Measurements from ENCODE around the gene LZTS2.

Gene LZTS2

GRCh38 chr10:100979791-100980272, 19.8 kb upstream of the LZTS2 start:
- no peaks in the 10 kb centered on the region for H3F3A ChIP-seq (ENCODE audit: insufficient read depth, low read length)
- no peak overlapping the region for H3K4me2 ChIP-seq (ENCODE audit: low read length)
- no peak overlapping the region for H3K27ac ChIP-seq (ENCODE audit: low read depth, low read length, poor library complexity, severe bottlenecking)
- no peak for TF ChIP-seq CTCF (IDR thresholded peaks at IDR 0.05; ENCODE audit: low read length)
- TF ChIP-seq EZH2 (IDR thresholded peaks at IDR 0.05; ENCODE audit: borderline replicate concordance, low read length) = no peak
- no peak overlapping the region for H2AFZ ChIP-seq (ENCODE audit: low read length)
- no peaks in the 10 kb centered on the region for H4K20me1 ChIP-seq (ENCODE audit: insufficient read depth, low read length)
- H3K79me2 ChIP-seq (ENCODE audit: insufficient read depth, low read length) = no peaks in the 10 kb centered on the region
- no peak overlapping the region for H3K4me3 ChIP-seq (ENCODE audit: low read depth, low read length, poor library complexity, severe bottlenecking)
- H3K9me3 ChIP-seq (ENCODE audit: low read length) = no peaks in the 10 kb centered on the region
- H3K36me3 ChIP-seq (ENCODE audit: insufficient read depth, low read length) = no peaks in the 10 kb centered on the region
- H3K9ac ChIP-seq (ENCODE audit: low read length) = no peak overlapping the region
- no peaks in the 10 kb centered on the region for H3K27me3 ChIP-seq (ENCODE audit: insufficient read depth, low read length)
- H3K4me1 ChIP-seq (ENCODE audit: insufficient read depth, low read length, severe bottlenecking) = no peaks in the 10 kb centered on the region
- no peaks in the 10 kb centered on the region for H3K9me2 ChIP-seq (ENCODE audit: low read depth, low read length)

DNA sequence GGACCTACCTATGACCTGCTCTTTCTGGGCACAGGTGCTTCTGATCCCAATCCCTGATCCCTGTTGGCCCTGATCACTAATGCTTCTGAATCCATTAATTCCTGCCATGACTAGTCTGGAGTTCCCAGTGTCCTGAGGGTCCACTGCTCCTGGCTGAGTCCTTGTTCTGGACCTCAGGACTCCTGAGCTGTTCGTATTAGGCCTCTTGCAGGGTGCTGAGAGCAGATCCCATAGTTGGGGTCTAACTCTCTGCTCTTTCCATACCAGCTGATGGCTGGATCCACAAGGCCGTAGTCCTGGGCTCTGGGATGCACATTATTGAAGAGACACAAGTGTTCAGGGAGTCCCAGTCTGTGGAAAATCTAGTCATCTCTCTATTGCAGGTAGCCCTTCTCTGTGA, 19.3 kb upstream of the LZTS2 start:
- Histone ChIP-seq H3K27ac (ENCODE audit: low read depth, low read length, poor library complexity, severe bottlenecking) (no peak overlapping the region), H3K27me3 (ENCODE audit: insufficient read depth, low read length) (no peaks in the 10 kb centered on the region), H2AFZ (ENCODE audit: low read length) (no peak overlapping the region), H3K4me2 (ENCODE audit: low read length) (no peak overlapping the region), H3K79me2 (ENCODE audit: insufficient read depth, low read length) (no peaks in the 10 kb centered on the region), H3K9me2 (ENCODE audit: low read depth, low read length) (no peaks in the 10 kb centered on the region), H3K4me3 (ENCODE audit: low read depth, low read length, poor library complexity, severe bottlenecking) (no peak overlapping the region), H3K9ac (ENCODE audit: low read length) (no peak overlapping the region), H3K9me3 (ENCODE audit: low read length) (no peaks in the 10 kb centered on the region), H3K36me3 (ENCODE audit: insufficient read depth, low read length) (no peaks in the 10 kb centered on the region), H3F3A (ENCODE audit: insufficient read depth, low read length) (no peaks in the 10 kb centered on the region), H4K20me1 (ENCODE audit: insufficient read depth, low read length) (no peaks in the 10 kb centered on the region), H3K4me1 (ENCODE audit: insufficient read depth, low read length, severe bottlenecking) (no peaks in the 10 kb centered on the region)
- TF ChIP-seq EZH2 (IDR thresholded peaks at IDR 0.05; ENCODE audit: borderline replicate concordance, low read length) = no peak
- no peak for TF ChIP-seq CTCF (IDR thresholded peaks at IDR 0.05; ENCODE audit: low read length)

- H3K27me3 ChIP-seq (ENCODE audit: insufficient read depth, low read length) = no peaks in the 10 kb centered on the region
- no peak overlapping the region for H2AFZ ChIP-seq (ENCODE audit: low read length)
- H3K9me3 ChIP-seq (ENCODE audit: low read length) = no peaks in the 10 kb centered on the region
- no peaks in the 10 kb centered on the region for H4K20me1 ChIP-seq (ENCODE audit: insufficient read depth, low read length)
- H3F3A ChIP-seq (ENCODE audit: insufficient read depth, low read length) = no peaks in the 10 kb centered on the region
- H3K27ac ChIP-seq (ENCODE audit: low read depth, low read length, poor library complexity, severe bottlenecking) = no peak overlapping the region
- no peak overlapping the region for H3K9ac ChIP-seq (ENCODE audit: low read length)
- no peaks in the 10 kb centered on the region for H3K79me2 ChIP-seq (ENCODE audit: insufficient read depth, low read length)
- H3K9me2 ChIP-seq (ENCODE audit: low read depth, low read length) = no peaks in the 10 kb centered on the region
- no peaks in the 10 kb centered on the region for H3K36me3 ChIP-seq (ENCODE audit: insufficient read depth, low read length)
- H3K4me3 ChIP-seq (ENCODE audit: low read depth, low read length, poor library complexity, severe bottlenecking) = no peak overlapping the region
- TF ChIP-seq CTCF (IDR thresholded peaks at IDR 0.05; ENCODE audit: low read length) (no peak), EZH2 (IDR thresholded peaks at IDR 0.05; ENCODE audit: borderline replicate concordance, low read length) (no peak)
- H3K4me1 ChIP-seq (ENCODE audit: insufficient read depth, low read length, severe bottlenecking) = no peaks in the 10 kb centered on the region
- no peak overlapping the region for H3K4me2 ChIP-seq (ENCODE audit: low read length)
Measured at GRCh38 chr10:100980711-100981110, 18.9 kb upstream of the LZTS2 start.
